HL-60 (cell line): ENCODE data around the gene ABHD4.
A peak's percentile ranks its signal among the peaks of the same experiment; 100 is the strongest.

ENCODE experiments used
- DNase-seq, 2 experiments: peaks; one replicate each; pipeline ENCODE4 v3.0.0-alpha.2; 2010 to 2020; ENCODE audit warnings: low read depth in 1 of 2, low spot score in 1 of 2
- H3K27ac ChIP-seq: fragments of 250-450 bp; sonication (Bioruptor Pico); replicated peaks from 2 replicates; pipeline ENCODE4 v1.5.1; 2020; ENCODE audit warnings: mild to moderate bottlenecking, moderate library complexity
- H3K27me3 ChIP-seq: fragments of 250-450 bp; sonication (Bioruptor Pico); 2 replicates; pipeline ENCODE4 v1.5.1; 2021; ENCODE audit warnings: mild to moderate bottlenecking, moderate library complexity; ENCODE audit not compliant: insufficient read depth, poor library complexity, severe bottlenecking
- H3K4me3 ChIP-seq: replicated peaks from 2 replicates; pipeline ENCODE4 v1.5.1; 2011; ENCODE audit warnings: mild to moderate bottlenecking, control low read depth, low read length; ENCODE audit not compliant: insufficient read depth
- GABPA ChIP-seq: IDR thresholded peaks from 2 replicates; pipeline ENCODE4 v1.6.1; 2012; ENCODE audit warnings: low read depth
- POLR2AphosphoS5 ChIP-seq: IDR thresholded peaks from 2 replicates; pipeline ENCODE4 v1.6.1; 2012; ENCODE audit warnings: low read depth
- SPI1 ChIP-seq: IDR thresholded peaks from 2 replicates; pipeline ENCODE4 v1.6.1; 2012; ENCODE audit warnings: low read depth, mild to moderate bottlenecking, borderline replicate concordance
- TF ChIP-seq, protein P1 (sequence below): IDR thresholded peaks from 2 replicates; pipeline ENCODE4 v1.6.1; 2012; ENCODE audit warnings: low read depth; ENCODE audit not compliant: insufficient replicate concordance
- TF ChIP-seq, protein P2 (sequence below): IDR thresholded peaks from one replicate; pipeline ENCODE4 v1.5.1; 2011; ENCODE audit warnings: low read length, control low read depth, inconsistent platforms; ENCODE audit not compliant: insufficient read depth

ABHD4 gene

DNA sequence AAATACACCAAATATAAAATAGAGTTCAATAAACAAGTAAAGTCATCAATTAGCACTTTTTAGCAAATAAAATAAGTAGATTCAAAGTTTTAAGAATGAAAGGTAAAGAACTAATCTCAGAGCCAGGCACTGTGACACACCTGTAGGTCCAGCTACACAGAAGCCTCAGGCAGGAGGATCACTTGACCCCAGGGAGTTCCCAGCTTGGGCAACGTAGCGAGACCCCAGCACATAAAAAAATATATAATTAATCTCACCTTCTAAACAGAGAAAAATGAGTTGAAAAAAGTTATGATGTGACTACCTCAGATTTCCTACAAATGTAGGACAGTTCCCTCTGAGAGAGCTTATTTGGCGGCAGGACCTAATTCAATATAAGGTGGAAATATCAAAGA lies 28.4 kb upstream of the ABHD4 start:
- Histone ChIP-seq H3K27me3 (no peaks in the 10 kb centered on the region), H3K4me3 (no peak overlapping the region), H3K27ac (peak overlapping the region; percentile 29; the same call in 1 of the 2 replicates)
- DNase-seq: no peak
- TF ChIP-seq, protein P1, sequence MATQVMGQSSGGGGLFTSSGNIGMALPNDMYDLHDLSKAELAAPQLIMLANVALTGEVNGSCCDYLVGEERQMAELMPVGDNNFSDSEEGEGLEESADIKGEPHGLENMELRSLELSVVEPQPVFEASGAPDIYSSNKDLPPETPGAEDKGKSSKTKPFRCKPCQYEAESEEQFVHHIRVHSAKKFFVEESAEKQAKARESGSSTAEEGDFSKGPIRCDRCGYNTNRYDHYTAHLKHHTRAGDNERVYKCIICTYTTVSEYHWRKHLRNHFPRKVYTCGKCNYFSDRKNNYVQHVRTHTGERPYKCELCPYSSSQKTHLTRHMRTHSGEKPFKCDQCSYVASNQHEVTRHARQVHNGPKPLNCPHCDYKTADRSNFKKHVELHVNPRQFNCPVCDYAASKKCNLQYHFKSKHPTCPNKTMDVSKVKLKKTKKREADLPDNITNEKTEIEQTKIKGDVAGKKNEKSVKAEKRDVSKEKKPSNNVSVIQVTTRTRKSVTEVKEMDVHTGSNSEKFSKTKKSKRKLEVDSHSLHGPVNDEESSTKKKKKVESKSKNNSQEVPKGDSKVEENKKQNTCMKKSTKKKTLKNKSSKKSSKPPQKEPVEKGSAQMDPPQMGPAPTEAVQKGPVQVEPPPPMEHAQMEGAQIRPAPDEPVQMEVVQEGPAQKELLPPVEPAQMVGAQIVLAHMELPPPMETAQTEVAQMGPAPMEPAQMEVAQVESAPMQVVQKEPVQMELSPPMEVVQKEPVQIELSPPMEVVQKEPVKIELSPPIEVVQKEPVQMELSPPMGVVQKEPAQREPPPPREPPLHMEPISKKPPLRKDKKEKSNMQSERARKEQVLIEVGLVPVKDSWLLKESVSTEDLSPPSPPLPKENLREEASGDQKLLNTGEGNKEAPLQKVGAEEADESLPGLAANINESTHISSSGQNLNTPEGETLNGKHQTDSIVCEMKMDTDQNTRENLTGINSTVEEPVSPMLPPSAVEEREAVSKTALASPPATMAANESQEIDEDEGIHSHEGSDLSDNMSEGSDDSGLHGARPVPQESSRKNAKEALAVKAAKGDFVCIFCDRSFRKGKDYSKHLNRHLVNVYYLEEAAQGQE: no peak
- no peak for TF ChIP-seq POLR2AphosphoS5
- TF ChIP-seq, protein P2, sequence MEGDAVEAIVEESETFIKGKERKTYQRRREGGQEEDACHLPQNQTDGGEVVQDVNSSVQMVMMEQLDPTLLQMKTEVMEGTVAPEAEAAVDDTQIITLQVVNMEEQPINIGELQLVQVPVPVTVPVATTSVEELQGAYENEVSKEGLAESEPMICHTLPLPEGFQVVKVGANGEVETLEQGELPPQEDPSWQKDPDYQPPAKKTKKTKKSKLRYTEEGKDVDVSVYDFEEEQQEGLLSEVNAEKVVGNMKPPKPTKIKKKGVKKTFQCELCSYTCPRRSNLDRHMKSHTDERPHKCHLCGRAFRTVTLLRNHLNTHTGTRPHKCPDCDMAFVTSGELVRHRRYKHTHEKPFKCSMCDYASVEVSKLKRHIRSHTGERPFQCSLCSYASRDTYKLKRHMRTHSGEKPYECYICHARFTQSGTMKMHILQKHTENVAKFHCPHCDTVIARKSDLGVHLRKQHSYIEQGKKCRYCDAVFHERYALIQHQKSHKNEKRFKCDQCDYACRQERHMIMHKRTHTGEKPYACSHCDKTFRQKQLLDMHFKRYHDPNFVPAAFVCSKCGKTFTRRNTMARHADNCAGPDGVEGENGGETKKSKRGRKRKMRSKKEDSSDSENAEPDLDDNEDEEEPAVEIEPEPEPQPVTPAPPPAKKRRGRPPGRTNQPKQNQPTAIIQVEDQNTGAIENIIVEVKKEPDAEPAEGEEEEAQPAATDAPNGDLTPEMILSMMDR: no peak
- TF ChIP-seq SPI1: no peak
- no peak for TF ChIP-seq GABPA

DNA sequence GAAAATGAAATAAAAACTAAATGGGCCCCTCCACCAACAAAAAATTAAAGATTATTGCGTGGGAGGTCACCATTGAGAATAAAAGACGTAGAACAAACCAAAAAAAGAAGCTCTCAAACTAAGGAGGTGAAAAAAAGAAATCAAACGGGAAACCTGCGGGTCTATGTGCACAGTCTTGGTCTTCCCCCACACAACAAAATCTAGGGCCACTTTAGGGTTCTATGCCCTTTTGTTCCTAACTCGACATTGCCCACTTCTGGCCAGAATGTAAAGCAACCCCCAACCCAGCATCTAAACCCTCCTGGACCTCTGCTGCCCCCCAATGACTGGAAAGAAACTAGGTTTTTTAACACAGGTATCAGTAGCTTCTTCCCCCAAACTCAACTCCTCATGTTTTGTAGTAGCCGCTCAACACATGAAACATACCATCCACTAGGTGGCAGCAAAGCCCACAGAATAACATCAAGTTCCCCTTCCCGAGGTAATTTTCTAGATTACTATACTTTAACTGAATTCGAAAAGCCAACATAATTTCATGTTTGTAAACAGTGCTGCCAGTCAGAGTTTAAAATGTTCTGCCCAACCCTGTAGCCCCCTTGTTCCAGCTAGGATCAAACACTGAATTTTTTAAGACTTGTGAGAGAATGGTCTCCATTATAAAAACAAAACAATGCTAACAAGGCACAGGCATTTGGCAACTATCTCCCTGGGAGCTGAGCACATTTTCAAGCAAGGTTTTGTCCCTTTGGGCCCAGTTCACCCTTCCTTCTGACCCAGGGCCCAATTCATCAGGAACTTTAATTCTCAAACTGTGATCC lies 27.8 kb upstream of the ABHD4 start:
- DNase-seq: peak in 1 of 2 experiments; percentile 79
- peak overlapping the region; percentile 29; the same call in 1 of the 2 replicates for H3K27ac ChIP-seq
- no peak overlapping the region for H3K4me3 ChIP-seq
- no peak for TF ChIP-seq SPI1
- TF ChIP-seq, protein P2: peak; percentile 42
- H3K27me3 ChIP-seq: no peaks in the 10 kb centered on the region

DNA sequence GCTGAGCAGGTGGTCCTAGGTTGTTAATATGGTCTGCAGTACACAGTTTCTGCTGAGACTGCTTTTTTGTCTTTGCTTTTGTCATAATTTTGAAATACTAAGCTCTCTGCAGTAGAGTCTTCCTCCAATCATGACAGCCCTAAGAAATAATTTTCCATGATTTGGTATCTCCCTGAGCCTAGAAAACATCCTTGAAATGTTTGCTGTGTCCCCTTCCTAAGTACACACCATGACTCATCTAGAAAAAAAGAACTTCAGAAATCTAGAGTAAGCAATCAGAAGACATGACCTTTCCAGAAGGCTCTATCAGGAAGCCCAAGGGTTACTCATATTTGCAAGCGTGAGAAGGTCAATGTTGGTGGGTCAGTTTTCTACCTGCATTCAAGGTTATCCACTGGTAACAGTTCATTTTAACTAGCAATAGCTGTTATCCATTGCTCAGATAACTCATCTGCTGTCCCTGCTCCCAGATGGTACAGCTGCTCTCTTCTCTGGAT lies 25.5 kb upstream of the ABHD4 start:
- TF ChIP-seq, protein P2: no peak
- no peak for TF ChIP-seq SPI1
- TF ChIP-seq, protein P1: no peak
- no peak for TF ChIP-seq POLR2AphosphoS5
- TF ChIP-seq GABPA: no peak

More for the DNA sequence above, 25.5 kb upstream of the ABHD4 start:
- DNase-seq: no peak
- Histone ChIP-seq H3K27me3 (no peaks in the 10 kb centered on the region), H3K4me3 (no peak overlapping the region), H3K27ac (no peak overlapping the region)
